Karpas-422 (cell line): ENCODE data around the gene ANO4. TPM values are rescaled to one million over a fixed set of nuclear protein-coding genes. Genes with fewer than 3 reads are reported as not detected.

Experiments used
- DNase-seq: peaks from one replicate; pipeline ENCODE4 v3.0.0-alpha.2; 2015
- H2AFZ ChIP-seq: fragments of 200-600 bp; sonication (generic); 2 replicates; pipeline ENCODE4 v1.6.1; 2014; ENCODE audit warnings: antibody characterized with exemption, low read length, mixed read lengths
- H3K27ac ChIP-seq: fragments of 200-600 bp; sonication (generic); 2 replicates; pipeline ENCODE4 v1.5.1; 2014; ENCODE audit warnings: mild to moderate bottlenecking, low read length, moderate library complexity
- H3K27me3 ChIP-seq: fragments of 200-600 bp; sonication (generic); 2 replicates; pipeline ENCODE4 v1.6.1; 2014; ENCODE audit warnings: low read length, mixed read lengths
- H3K36me3 ChIP-seq: fragments of 200-600 bp; sonication (generic); 2 replicates; pipeline ENCODE4 v1.6.1; 2014; ENCODE audit warnings: low read length, mixed read lengths; ENCODE audit not compliant: insufficient read depth
- H3K4me1 ChIP-seq: fragments of 200-600 bp; sonication (generic); 2 replicates; pipeline ENCODE4 v1.6.1; 2014; ENCODE audit warnings: mild to moderate bottlenecking, low read length, mixed read lengths
- H3K4me2 ChIP-seq: fragments of 200-600 bp; sonication (generic); 2 replicates; pipeline ENCODE4 v1.6.1; 2014; ENCODE audit warnings: low read length, low read depth, mild to moderate bottlenecking; ENCODE audit not compliant: poor library complexity, severe bottlenecking
- H3K4me3 ChIP-seq: fragments of 200-600 bp; sonication (generic); 2 replicates; pipeline ENCODE4 v1.5.1; 2014; ENCODE audit warnings: mild to moderate bottlenecking, antibody characterized with exemption, low read length, mixed read lengths
- H3K79me2 ChIP-seq: fragments of 200-600 bp; sonication (generic); 2 replicates; pipeline ENCODE4 v1.6.1; 2014; ENCODE audit warnings: mild to moderate bottlenecking, low read length, mixed read lengths
- H3K9ac ChIP-seq: fragments of 200-600 bp; sonication (generic); 2 replicates; pipeline ENCODE4 v1.6.0; 2014; ENCODE audit warnings: low read length
- H3K9me2 ChIP-seq: fragments of 200-600 bp; sonication (generic), shearing (Covaris generic); replicated peaks from 2 replicates; pipeline ENCODE4 v1.6.0; 2014; ENCODE audit warnings: mild to moderate bottlenecking, low read length, moderate library complexity; ENCODE audit not compliant: insufficient read depth
- H3K9me3 ChIP-seq: fragments of 300-700, 200-600 bp; sonication (generic); 2 replicates; pipeline ENCODE4 v1.6.1; 2014; ENCODE audit warnings: low read length, mixed read lengths
- H4K20me1 ChIP-seq: fragments of 200-600 bp; sonication (generic); 2 replicates; pipeline ENCODE4 v1.6.1; 2014; ENCODE audit warnings: mild to moderate bottlenecking, antibody characterized with exemption, low read length, low read depth; ENCODE audit not compliant: insufficient read depth
- total RNA-seq: library from RNA; depleted of rRNA; stranded (reverse); fragments of >200 nt; shearing (Covaris generic); gene quantifications from 2 replicates; pipeline ENCODE4 v1.2.3, GENCODE V29; 2014; ENCODE audit warnings: low replicate concordance

Gene ANO4
- total RNA-seq, 1 experiment from 2014 or later = not detected

DNA sequence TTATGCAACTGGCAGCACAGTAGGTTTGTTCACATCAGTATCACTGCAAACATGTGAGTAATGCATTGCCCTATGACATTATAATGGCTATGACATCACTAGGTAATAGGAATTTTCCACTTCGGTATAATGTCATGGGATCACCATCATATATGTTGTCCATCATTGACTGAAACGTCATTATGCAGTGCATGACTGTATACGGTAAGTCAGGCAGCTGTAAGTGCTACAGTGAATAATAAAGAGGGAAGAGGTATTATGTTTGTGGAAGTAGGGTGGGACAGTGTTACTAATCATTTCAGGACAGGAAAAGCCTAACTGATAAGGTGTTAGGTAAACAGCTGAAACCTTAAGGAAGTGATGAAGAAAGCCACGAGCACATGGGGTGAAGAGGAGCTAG lies 68.1 kb downstream of the ANO4 start:
- no peak overlapping the region for H3K9ac ChIP-seq
- H3K27me3 ChIP-seq = peaks cover 3% of the 10 kb centered on the region; the same call in 1 of the 2 replicates
- H3K9me2 ChIP-seq = no peaks in the 10 kb centered on the region
- DNase-seq = no peak
- no peak overlapping the region for H3K4me3 ChIP-seq
- no peaks in the 10 kb centered on the region for H4K20me1 ChIP-seq
- no peak overlapping the region for H2AFZ ChIP-seq
- H3K36me3 ChIP-seq = no peaks in the 10 kb centered on the region
- H3K4me2 ChIP-seq = no peak overlapping the region
- no peaks in the 10 kb centered on the region for H3K79me2 ChIP-seq
- H3K4me1 ChIP-seq = no peaks in the 10 kb centered on the region
- H3K9me3 ChIP-seq = no peaks in the 10 kb centered on the region
- no peak overlapping the region for H3K27ac ChIP-seq

DNA sequence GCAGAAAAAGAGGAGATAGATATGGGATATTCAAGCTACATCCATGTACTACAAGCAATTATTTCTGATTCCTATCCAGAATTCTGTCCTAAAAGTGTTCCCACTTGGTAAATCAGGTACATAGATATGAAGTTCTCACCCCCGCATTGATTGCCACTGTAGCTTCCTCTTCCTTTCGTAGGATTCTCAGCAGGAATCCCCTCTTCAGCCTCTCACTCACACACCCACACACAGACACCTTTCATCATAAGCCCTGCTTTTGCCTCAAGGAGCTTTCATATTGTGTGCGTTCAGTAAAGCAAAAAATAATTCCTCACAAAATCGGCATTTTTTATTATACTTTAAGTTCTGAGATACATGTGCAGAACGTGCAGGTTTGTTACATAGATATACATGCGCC lies 69.8 kb downstream of the ANO4 start:
- Histone ChIP-seq H4K20me1 (no peaks in the 10 kb centered on the region), H3K79me2 (no peaks in the 10 kb centered on the region), H3K4me2 (no peak overlapping the region), H3K36me3 (no peaks in the 10 kb centered on the region), H3K27me3 (peaks cover 3% of the 10 kb centered on the region; the same call in 1 of the 2 replicates), H3K4me1 (no peaks in the 10 kb centered on the region), H2AFZ (no peak overlapping the region), H3K27ac (no peak overlapping the region), H3K9me3 (no peaks in the 10 kb centered on the region), H3K9ac (no peak overlapping the region), H3K4me3 (no peak overlapping the region), H3K9me2 (no peaks in the 10 kb centered on the region)
- DNase-seq = no peak

DNA sequence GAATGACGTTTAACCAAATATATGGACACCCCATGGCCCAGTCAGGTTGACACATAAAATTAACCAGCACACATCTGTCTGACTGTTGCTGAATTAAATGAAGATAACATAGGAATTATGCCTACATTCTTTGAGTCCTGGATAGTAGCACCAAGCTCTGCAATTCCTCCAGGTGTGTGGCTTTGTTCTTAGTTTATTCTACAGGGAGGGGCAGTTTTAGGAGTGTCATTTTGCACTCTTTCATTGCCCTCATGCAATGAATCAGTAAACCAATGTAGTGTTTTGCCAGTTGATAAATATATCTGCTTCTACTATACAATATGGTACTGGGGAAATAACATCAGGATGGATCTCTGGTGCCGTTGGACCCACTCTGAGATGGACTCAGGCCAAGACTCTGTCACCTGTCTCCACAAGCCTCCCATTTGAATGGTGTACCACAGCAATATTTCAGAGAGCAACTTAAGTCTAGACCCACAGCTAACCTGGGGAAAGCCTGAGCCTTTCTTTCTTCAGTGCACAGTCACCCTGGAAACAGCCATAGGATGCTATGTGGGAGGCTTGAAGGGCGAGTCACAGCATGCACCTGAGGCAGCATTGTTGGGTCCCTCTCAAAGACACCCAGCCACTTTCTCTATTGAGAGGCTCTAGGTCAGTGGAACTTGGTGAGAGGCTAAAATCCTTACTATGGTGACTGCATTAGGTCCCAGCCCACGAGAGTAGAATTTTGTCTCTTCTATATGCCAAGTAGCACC lies 73.2 kb downstream of the ANO4 start:
- H3K27ac ChIP-seq = no peak overlapping the region
- H3K79me2 ChIP-seq = no peaks in the 10 kb centered on the region
- no peaks in the 10 kb centered on the region for H4K20me1 ChIP-seq
- H3K9me3 ChIP-seq = no peaks in the 10 kb centered on the region
- no peaks in the 10 kb centered on the region for H3K9me2 ChIP-seq
- DNase-seq = no peak
- no peak overlapping the region for H3K9ac ChIP-seq
- no peak overlapping the region for H3K4me3 ChIP-seq
- no peak overlapping the region for H2AFZ ChIP-seq
- H3K4me1 ChIP-seq = no peaks in the 10 kb centered on the region
- no peak overlapping the region for H3K4me2 ChIP-seq
- peaks cover 3% of the 10 kb centered on the region; the same call in 1 of the 2 replicates for H3K27me3 ChIP-seq
- no peaks in the 10 kb centered on the region for H3K36me3 ChIP-seq

DNA sequence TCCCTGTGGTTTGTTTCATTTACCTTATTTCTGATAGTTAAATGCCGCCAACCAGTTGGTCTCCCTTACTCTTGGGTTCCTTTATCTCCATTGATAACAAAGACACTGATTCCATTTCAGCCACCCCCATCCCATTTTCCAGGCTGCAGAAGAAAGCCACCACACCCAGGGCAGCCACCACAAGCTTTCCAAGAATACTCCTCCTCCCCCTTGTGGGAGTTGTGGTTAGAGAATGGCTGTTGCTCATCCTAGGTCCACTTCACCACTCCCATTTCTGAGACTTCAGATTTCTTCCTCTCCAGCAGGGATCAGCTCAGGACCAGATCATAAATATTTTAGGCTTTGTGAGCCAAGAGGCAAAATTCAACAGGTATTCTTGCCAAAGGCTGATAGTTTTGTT lies 73.9 kb downstream of the ANO4 start:
- no peak overlapping the region for H3K27ac ChIP-seq
- no peaks in the 10 kb centered on the region for H3K4me1 ChIP-seq
- no peaks in the 10 kb centered on the region for H3K9me2 ChIP-seq
- no peaks in the 10 kb centered on the region for H3K79me2 ChIP-seq
- H3K9ac ChIP-seq = no peak overlapping the region
- H2AFZ ChIP-seq = no peak overlapping the region
- H3K4me3 ChIP-seq = no peak overlapping the region
- H3K27me3 ChIP-seq = peaks cover 3% of the 10 kb centered on the region; the same call in 1 of the 2 replicates
- H3K9me3 ChIP-seq = no peaks in the 10 kb centered on the region
- no peak for DNase-seq
- H4K20me1 ChIP-seq = no peaks in the 10 kb centered on the region
- no peaks in the 10 kb centered on the region for H3K36me3 ChIP-seq
- no peak overlapping the region for H3K4me2 ChIP-seq

DNA sequence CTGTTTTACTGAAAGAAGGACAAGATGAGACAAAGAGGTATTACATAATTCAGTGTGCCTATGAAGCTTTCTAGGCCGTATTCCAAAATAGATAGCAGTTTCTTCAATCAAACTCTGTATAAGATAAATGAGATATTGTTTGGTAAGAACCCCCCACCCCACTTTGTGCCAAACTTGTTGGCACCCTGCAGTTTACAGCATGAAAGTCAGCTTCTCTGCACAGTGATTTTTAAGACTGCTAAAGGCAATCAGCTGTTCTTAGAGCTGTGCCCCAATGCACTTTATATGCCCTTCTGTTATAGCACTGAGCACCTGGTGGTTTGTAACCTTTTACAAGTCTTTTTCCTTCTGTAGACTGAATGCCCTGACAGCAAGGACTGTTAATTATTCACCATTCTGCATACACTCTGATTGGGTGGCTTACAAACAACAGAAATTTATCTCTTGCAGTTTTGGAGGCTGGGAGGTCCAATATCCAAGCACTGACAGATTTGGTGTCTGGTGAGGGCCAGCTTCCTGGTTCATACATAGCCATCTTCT lies 76.7 kb downstream of the ANO4 start:
- no peaks in the 10 kb centered on the region for H3K9me2 ChIP-seq
- no peaks in the 10 kb centered on the region for H3K27me3 ChIP-seq
- DNase-seq = no peak
- H3K79me2 ChIP-seq = no peaks in the 10 kb centered on the region
- H3K36me3 ChIP-seq = no peaks in the 10 kb centered on the region
- no peak overlapping the region for H3K4me3 ChIP-seq
- H2AFZ ChIP-seq = no peak overlapping the region
- no peak overlapping the region for H3K4me2 ChIP-seq
- H3K9ac ChIP-seq = no peak overlapping the region
- no peak overlapping the region for H3K27ac ChIP-seq
- H4K20me1 ChIP-seq = no peaks in the 10 kb centered on the region
- no peaks in the 10 kb centered on the region for H3K4me1 ChIP-seq
- no peaks in the 10 kb centered on the region for H3K9me3 ChIP-seq

DNA sequence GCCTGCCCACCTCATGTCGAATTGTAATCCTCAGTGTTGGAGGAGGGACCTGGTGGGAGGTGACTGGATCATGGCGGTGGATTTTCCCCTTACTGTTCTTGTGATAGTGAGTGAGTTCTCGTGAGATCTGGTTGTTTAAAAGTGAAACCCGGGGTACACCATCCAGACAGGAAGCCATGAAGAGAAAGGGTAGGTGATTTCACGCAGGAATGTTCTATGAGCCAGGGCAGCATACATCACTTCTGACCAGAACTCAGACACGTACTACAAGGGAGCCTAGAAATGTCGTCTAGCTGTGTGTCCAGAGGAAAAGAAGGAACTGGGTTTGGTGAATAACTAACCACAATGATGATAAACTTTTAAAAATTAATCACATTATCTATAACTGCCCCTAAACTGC lies 80.6 kb downstream of the ANO4 start:
- no peaks in the 10 kb centered on the region for H3K4me1 ChIP-seq
- no peak for DNase-seq
- no peaks in the 10 kb centered on the region for H3K36me3 ChIP-seq
- H4K20me1 ChIP-seq = no peaks in the 10 kb centered on the region
- no peaks in the 10 kb centered on the region for H3K79me2 ChIP-seq
- no peaks in the 10 kb centered on the region for H3K9me3 ChIP-seq
- no peaks in the 10 kb centered on the region for H3K27me3 ChIP-seq
- H3K4me2 ChIP-seq = no peak overlapping the region
- H3K4me3 ChIP-seq = no peak overlapping the region
- H3K9ac ChIP-seq = no peak overlapping the region
- H3K9me2 ChIP-seq = no peaks in the 10 kb centered on the region
- no peak overlapping the region for H3K27ac ChIP-seq
- H2AFZ ChIP-seq = no peak overlapping the region

DNA sequence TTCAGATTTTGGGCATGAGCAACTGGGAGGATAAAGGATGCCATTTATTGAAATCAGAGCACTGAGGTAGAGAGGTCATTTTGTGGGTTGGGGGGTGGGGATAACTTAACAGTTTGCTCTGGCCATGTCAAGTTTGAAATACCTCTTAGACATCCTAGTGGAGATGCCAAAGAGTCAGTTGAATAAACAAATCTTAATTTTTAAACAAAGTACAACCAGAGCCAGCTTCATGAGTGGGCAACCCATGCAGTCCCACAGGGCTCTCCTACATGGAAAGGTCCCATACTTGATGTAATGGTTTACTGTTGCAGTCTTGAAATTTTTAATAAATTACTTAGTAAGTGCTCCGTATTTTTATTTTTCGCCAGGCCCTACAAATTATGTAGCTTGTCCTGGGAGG lies 81.2 kb downstream of the ANO4 start:
- DNase-seq = no peak
- H3K9me2 ChIP-seq = no peaks in the 10 kb centered on the region
- H3K4me1 ChIP-seq = no peaks in the 10 kb centered on the region
- no peaks in the 10 kb centered on the region for H3K79me2 ChIP-seq
- H3K36me3 ChIP-seq = no peaks in the 10 kb centered on the region
- no peaks in the 10 kb centered on the region for H4K20me1 ChIP-seq
- H3K9ac ChIP-seq = no peak overlapping the region
- no peaks in the 10 kb centered on the region for H3K27me3 ChIP-seq
- H3K4me3 ChIP-seq = no peak overlapping the region
- no peak overlapping the region for H2AFZ ChIP-seq
- no peak overlapping the region for H3K4me2 ChIP-seq
- no peak overlapping the region for H3K27ac ChIP-seq
- H3K9me3 ChIP-seq = no peaks in the 10 kb centered on the region

DNA sequence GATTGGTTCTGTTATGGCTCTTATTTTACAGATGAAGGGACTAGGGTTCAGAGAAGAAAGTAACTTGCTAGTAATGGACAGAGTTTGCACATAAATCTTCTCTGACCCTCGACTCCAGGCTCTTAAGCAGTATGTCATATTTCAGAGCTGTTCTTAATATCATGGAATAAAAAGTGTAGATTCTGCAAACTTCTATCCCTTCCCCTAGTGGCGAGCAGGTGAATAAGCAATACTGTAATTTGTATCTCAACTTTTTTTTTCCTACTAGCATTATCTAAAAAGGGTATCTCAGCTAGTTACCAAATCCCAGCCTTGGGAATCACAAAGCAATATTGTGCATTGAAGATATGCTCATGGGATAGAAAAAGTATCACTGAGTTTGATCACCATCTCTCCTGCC lies 83.2 kb downstream of the ANO4 start:
- H3K27ac ChIP-seq = no peak overlapping the region
- H3K9me3 ChIP-seq = no peaks in the 10 kb centered on the region
- no peaks in the 10 kb centered on the region for H3K9me2 ChIP-seq
- H4K20me1 ChIP-seq = no peaks in the 10 kb centered on the region
- no peak overlapping the region for H3K4me3 ChIP-seq
- H3K36me3 ChIP-seq = no peaks in the 10 kb centered on the region
- no peaks in the 10 kb centered on the region for H3K4me1 ChIP-seq
- H3K79me2 ChIP-seq = no peaks in the 10 kb centered on the region
- no peak overlapping the region for H3K4me2 ChIP-seq
- DNase-seq = peak; percentile 43
- no peak overlapping the region for H3K9ac ChIP-seq
- no peak overlapping the region for H2AFZ ChIP-seq
- no peaks in the 10 kb centered on the region for H3K27me3 ChIP-seq
